ENCODE results near the gene GALM.
"Not testable (repeated sequence)": the region's sequence is repeated elsewhere in the genome, so short reads cannot be mapped to it uniquely, and the experiment has no call there.

GALM gene

GRCh38 chr2:38682620-38683019 lies 16.7 kb downstream of the GALM start:
- DNase-seq: not testable (repeated sequence)

DNA sequence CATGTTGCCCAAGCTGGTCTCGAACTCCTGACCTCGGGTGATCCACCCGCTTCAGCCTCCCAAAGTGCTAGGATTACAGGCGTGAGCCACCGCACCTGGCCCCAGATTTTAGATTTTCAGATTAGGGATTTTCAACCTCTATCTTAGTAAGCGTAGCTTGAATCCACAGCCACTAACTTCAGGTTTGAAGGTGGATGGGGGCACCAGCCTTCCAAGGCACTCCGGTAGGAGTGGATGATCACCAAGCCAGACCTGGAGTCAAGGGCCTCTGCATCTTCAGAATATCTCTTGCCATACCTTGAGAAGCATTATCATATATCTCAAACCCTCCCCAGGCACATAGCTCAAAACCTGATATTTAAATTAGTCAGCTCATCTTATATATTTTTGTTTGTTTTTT lies 17.9 kb downstream of the GALM start:
- DNase-seq: no peak

- no peak for DNase-seq
These were observed 19.3 kb downstream of the GALM start for GRCh38 chr2:38685116-38685735.

DNA sequence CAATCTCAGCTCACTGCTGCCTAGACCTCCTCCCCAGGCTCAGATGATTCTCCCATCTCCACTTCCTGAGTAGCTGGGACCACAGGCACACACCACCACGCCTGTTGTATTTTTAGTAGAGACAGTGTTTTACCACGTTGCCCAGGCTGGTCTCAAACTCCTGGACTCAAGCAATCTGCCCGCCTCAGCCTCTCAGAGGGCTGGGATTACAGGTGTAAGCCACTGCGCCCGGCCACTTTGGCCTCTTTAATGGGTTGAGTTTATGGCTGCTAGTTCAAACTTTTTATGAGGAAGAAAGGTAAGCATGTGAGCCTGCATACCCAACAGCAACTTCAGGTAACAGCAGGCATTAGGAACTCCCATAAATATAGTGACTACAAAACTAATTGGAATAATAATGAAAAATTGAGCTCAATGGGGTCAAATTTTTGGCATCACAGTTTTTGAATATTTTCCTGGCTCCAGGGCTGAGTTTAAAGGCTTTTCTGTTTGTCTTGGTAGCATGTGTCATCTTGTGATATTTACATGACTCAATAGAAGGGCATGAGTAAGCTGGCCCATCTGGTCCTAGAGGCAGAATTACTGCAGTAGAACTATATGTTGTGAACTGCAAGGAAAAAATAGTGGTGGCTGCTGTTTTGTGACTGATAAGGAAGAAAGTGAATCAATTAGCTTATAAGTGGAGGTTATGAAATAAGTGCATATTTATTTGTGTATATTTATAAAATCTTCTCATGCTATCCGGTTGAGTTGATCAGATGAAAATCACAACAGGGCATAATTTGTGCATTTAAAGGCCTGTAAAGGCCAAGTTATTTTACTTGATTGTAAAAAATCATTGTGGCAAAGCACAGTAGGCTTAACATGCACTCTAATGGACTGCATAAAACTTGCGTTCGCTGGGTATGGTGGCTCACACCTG lies 24.8 kb downstream of the GALM start:
- DNase-seq: no peak

GRCh38 chr2:38691994-38692393 lies 26.1 kb downstream of the GALM start:
- no peak for DNase-seq

DNA sequence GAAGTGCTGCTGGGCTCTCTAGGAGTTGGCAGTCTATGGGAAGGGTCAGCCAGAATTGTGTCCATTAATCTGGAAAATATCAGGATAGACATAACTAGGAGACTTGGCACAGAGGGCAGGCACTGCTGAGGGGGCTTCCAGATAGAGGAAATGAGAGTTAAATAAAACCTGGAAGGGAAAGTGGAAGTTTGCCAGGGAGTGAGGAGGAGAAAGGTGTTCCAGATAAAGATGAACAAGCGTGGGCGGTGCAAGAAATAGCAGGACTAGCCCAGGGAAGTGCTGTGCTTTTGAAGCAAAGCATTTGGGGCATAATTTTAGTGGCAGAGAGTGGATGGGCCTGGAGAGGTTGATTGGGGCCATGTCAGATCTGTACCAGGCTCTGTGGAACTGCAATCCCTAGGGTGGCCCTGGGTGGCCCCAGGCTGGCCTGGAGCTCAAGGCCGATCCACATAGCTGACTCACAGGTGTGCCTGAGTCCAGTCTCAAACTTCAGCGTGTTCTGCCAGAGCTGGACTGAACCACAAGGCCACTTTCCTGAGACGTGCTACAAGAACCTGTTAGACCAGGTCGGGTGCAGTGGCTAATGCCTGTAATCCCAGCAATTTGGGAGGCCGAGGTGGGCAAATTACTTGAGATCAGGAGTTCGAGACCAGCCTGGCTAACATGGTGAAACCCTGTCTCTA lies 26.9 kb downstream of the GALM start:
- no peak for DNase-seq

GRCh38 chr2:38697116-38697840 lies 31.4 kb downstream of the GALM start:
- DNase-seq: no peak

DNA sequence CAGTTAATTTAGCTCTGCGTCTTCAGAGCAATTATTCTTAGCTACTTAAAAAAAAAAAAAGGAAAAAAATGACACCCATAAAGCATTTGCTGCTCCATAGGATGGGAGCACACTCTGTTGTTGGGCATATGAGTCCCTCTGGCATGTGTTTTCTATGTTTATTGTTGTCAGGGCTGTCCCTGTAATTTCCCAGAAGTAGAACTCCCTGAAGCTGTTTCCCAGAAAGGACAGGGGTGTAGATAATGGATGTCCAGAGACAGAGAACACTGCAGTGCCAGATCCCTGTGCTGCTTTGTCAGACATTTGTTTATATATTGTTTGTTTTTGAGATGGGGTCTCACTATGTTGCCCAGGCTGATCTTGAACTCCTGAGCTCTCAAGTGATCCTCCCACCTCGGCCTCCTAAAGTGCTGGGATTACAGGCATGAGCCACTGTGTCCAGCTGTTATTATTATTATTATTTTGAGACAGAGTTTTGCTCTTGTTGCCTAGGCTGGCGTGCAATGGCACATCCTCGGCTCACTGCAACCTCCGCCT lies 32.6 kb downstream of the GALM start:
- DNase-seq: no peak

DNA sequence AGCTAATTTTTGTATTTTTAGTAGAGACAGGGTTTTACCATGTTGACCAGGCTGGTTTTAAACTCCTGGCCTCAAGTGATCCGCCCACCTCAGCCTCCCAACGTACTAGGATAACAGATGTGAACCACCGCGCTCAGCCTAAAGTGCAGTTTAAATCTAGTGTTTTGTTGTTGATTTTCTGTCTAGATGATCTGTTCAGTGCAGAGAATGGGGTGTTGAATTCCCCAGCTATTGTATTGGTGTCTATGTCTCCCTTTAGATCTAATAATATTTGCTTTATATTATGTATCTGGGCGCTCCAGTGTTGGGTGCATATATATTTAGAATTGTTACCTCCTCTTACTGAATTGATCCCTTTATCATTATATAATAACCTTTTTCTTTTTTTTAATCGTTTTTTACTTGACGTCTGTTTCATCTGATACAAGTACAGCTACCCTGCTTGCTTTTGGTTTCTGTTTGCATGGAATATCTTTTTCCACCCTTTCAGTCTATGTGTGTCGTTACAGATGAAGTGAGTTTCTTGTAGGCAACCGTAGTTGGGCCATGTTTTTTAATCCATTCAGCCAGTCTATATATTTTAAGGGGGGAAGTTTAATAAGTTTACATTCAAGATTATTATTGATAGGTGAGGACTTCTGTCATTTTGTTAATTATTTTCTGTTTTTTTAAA lies 34.3 kb downstream of the GALM start:
- DNase-seq: no peak

GRCh38 chr2:38700881-38701458 lies 35.1 kb downstream of the GALM start:
- DNase-seq: no peak

GRCh38 chr2:38701542-38701941 lies 35.6 kb downstream of the GALM start:
- no peak for DNase-seq

DNA sequence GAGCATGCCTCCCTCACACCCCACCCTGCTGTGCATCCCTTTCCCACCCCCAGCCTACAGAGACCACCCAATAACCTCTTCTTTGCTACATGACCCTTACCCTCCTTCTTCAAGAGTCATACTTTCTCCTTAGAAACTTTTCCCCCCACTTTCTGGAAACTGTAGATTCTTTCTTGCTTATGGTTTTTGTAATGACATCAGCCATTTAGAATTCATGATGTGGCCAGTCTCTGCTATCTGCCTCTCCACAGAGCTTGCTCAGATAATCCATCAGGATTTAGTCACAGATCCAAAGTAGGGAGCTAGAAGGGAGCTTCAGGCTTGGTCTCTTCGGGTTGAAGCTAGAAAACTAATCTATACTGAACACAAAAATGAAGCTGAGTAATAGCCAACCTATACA lies 36.5 kb downstream of the GALM start:
- DNase-seq: no peak

DNA sequence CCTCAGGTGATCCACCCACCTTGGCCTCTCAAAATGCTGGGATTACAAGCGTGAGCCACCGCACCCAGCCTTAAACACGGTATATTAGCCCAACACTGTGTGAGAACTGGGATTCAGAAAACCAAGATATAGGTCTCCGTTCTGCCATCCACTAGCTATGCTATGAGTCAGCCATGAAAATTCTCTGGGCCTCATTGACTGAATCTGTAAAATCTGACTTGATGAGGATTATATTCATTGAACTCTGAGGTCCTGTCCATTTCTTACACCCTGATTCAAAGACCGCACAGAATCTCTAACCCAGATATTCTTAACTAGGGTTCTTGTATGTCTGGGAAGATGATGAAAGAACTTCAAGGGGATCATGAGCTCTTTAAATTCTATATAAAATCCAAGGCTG lies 37.4 kb downstream of the GALM start:
- not testable (repeated sequence) for DNase-seq

DNA sequence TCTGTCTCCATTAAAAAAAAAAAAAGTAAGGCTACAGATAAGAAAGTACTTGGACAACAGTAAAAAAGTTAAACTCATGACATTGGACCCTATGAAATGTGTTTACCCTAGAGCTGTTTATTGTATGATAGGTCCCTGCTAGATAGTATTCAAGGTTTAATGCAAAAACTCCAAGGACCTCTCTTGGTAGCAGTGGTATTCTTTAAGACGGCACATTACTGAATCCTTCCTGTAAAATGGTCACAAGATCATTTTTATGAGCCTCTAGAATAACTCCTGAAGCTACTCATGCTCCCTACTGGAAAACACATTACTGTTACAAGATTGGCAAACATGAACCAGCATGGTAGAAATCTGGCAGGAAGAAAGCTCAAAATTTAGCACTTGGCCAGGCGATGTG lies 38.8 kb downstream of the GALM start:
- no peak for DNase-seq

- DNase-seq: no peak
These were observed 41.0 kb downstream of the GALM start for GRCh38 chr2:38706846-38707345.

- DNase-seq: not testable (repeated sequence)
These were observed 42.6 kb downstream of the GALM start for GRCh38 chr2:38708491-38708890.

DNA sequence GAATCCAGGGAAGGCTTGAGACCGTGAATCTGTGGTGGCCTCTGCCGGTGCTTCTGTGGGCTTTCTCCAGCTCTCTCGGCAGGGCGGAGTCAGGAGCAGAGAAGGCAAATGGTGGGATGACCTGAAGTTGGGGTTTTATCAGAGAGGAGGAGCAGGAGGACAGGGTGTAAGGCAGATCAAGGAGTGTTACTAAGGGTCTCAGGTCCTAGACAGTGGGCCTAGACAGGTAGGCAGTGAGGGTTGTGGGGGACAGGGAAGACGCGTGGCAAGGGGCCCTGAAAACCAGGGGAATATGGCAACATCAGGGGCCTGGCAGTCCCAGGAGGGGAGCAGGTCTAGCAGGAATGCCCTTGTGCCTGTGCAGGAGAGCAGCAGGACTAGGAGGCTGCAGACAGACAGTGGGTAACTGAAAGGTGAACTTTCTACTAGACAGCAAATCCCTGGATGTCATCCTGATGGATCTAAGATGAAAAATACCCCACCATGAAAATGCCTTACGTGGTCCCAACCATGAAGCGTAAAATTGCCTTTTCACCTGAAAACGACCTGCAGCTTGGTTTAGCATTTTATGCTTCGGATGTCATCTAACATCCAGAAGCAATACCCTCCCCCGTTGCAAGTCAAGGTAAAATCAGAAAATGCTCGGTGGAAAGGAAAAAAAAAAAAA lies 43.1 kb downstream of the GALM start:
- no peak for DNase-seq

DNA sequence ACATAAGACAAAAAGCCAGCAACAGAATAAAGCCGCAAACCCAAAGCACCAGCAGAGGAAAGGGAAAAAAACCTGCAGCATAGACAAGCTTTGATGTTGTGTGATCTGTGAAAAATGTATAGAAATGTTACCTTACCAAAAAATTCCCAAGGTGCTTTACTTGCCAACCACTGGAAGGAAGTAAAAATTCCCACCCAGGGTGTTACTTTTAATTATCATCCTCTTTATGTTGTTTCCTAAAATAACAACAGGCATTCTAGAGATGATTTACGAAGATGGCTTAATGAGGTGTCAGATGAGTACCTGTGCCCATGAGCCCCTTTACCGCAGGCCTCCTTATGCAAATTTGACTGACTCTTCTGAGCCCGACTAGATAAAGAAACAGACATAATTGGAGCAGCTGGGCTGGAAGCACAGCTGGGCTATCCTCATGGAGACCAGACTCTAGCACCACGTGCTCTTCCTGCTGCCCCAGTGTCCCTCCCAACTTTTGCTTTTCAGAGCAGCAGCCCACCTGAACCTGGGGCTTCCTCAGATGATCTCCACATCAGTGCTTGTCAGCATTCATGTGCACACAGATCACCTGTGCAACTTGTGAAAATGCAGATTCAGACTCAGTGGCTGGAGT lies 43.8 kb downstream of the GALM start:
- DNase-seq: no peak

GRCh38 chr2:38711558-38711957 lies 45.6 kb downstream of the GALM start:
- DNase-seq: no peak

DNA sequence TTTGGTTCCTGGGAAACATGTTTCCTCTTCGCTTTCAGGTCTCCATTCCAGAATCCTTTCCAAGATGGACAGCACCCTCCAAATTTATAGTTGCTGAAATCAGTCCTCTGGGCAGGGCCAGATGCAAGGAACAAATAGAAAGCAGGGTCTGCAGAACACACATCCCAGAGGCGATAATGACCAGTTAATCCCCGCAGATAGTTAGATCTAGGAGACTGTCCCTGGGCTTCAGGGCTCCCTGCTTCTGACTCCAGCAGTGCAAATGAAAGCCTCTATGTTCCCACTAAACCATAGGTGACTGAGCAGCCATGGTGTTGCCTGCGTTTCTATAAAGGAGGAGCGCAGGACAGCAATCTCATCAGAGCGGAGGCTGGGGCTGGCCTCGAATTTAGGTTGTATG lies 46.5 kb downstream of the GALM start:
- no peak for DNase-seq

GRCh38 chr2:38712871-38713270 lies 47.0 kb downstream of the GALM start:
- DNase-seq: no peak

Data from GDM1 (cell line).